ENCODE results near the gene CIP2A.

DNA sequence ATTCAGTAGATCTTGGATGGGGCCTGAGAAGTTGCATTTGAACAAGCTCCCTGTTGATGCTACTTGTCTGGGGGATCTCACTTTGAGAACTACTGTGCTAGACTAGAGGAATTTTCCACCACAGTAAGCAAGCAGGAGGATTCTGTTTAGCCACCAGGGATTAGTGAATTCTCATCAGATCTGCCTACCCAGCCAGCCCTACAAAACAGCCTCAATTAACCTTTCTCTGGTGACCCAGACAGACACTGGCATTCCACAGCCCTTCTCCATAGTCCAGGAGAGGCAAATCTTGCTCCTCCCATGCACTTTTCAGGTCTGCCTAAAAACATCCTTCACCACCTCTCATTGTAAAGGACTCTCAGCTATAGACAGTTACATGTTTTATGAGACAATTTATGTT, 62.1 kb downstream of the CIP2A start:
- TF ChIP-seq, protein P1, sequence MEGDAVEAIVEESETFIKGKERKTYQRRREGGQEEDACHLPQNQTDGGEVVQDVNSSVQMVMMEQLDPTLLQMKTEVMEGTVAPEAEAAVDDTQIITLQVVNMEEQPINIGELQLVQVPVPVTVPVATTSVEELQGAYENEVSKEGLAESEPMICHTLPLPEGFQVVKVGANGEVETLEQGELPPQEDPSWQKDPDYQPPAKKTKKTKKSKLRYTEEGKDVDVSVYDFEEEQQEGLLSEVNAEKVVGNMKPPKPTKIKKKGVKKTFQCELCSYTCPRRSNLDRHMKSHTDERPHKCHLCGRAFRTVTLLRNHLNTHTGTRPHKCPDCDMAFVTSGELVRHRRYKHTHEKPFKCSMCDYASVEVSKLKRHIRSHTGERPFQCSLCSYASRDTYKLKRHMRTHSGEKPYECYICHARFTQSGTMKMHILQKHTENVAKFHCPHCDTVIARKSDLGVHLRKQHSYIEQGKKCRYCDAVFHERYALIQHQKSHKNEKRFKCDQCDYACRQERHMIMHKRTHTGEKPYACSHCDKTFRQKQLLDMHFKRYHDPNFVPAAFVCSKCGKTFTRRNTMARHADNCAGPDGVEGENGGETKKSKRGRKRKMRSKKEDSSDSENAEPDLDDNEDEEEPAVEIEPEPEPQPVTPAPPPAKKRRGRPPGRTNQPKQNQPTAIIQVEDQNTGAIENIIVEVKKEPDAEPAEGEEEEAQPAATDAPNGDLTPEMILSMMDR (IDR thresholded peaks at IDR 0.05; ENCODE audit: insufficient read depth, low read depth, low read length): no peak
- TF ChIP-seq EZH2 (IDR thresholded peaks at IDR 0.05; ENCODE audit: insufficient read depth, low read length): no peak

Measured in astrocyte (in vitro differentiated cells and primary cell).